ENCODE results near the gene DPM1.

DNA sequence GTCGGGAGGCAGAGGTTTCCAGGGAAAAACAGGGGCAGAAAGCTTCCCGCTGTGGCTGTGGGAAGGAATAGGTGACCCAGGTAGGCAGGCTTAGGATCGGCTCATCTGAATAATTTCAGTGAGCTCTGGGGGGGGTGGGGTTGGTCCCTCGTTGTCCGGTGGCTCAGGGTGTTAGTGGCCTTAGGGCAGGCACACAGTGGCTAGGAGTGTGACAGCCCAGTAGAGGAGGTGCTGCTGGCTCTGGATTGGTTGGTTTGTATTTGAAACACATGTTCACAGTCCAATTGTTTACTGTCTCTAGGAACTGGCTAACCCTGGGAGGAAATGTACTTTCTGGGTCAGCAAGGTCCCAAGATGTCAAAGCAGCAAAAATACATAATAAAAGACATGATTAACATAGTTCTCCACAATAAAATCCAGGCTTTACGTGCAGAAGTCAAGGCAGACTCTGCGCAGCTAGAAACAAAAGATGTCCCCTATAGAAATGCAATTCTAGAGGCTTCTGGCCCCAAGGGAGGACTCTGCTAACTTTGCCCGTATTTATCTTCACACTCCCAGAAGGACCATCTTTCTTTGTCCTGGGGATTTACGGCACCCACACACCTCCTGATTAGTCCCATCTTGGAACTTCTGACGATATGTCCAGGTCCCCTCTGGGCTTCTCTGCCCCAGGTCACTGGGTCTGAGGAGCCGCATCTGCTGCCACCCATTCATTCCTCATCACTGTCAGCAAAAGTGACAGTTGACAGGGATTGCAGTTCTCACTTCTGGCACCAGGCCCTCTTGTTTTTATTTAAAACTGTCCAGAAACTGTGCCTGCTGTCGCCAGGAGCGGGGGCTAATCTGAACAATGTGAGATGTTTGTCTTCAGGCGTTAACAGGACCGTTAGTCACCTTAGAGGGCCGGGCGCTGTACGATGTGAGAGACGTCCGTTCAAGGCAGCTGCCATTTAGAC lies 19.0 kb upstream of the DPM1 start:
- TF ChIP-seq, protein P1, sequence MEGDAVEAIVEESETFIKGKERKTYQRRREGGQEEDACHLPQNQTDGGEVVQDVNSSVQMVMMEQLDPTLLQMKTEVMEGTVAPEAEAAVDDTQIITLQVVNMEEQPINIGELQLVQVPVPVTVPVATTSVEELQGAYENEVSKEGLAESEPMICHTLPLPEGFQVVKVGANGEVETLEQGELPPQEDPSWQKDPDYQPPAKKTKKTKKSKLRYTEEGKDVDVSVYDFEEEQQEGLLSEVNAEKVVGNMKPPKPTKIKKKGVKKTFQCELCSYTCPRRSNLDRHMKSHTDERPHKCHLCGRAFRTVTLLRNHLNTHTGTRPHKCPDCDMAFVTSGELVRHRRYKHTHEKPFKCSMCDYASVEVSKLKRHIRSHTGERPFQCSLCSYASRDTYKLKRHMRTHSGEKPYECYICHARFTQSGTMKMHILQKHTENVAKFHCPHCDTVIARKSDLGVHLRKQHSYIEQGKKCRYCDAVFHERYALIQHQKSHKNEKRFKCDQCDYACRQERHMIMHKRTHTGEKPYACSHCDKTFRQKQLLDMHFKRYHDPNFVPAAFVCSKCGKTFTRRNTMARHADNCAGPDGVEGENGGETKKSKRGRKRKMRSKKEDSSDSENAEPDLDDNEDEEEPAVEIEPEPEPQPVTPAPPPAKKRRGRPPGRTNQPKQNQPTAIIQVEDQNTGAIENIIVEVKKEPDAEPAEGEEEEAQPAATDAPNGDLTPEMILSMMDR (IDR thresholded peaks at IDR 0.05), result no peak
- no peak for TF ChIP-seq POLR2A (IDR thresholded peaks at IDR 0.05)
